Vagina (tissue), 2 donors: ENCODE data around the gene TVP23C. TPM values are rescaled to one million over a fixed set of nuclear protein-coding genes. Genes with fewer than 3 reads are reported as not detected.

ENCODE experiments used
- DNase-seq, 2 donors: peaks; one replicate each; pipeline ENCODE4 v3.0.0-alpha.2; 2017; ENCODE audit errors: extremely low spot score in 2 of 2
- H3K27ac ChIP-seq: fragments of 200-600 bp; sonication (generic); one replicate; pipeline ENCODE4 v1.5.1; 2019
- H3K27me3 ChIP-seq: fragments of 200-600 bp; sonication (generic); one replicate; pipeline ENCODE4 v1.5.1; 2019
- H3K36me3 ChIP-seq, 2 donors: fragments of 200-600 bp; sonication (generic); one replicate each; pipeline ENCODE4 v1.5.1; 2017 to 2019
- H3K4me1 ChIP-seq: fragments of 200-600 bp; sonication (generic); one replicate; pipeline ENCODE4 v1.5.1; 2019
- H3K4me3 ChIP-seq, 2 donors: fragments of 200-600 bp; sonication (generic); 1 replicate in 1 of 2; 2 replicates in 1 of 2; pipeline ENCODE4 v1.5.1; 2016 to 2019
- H3K9me3 ChIP-seq: fragments of 200-600 bp; sonication (generic); one replicate; pipeline ENCODE4 v1.5.1; 2019
- POLR2A ChIP-seq, 2 donors: fragments of 450-650 bp; IDR thresholded peaks; one replicate each; pipeline ENCODE4 v1.6.1; 2017; ENCODE audit warnings: antibody characterized with exemption in 2 of 2, mild to moderate bottlenecking in 2 of 2, moderate library complexity in 2 of 2
- POLR2AphosphoS5 ChIP-seq, 2 donors: sonication (generic); formaldehyde crosslinking; IDR thresholded peaks; one replicate each; pipeline ENCODE4 v1.9.0; 2017; ENCODE audit warnings: antibody characterized with exemption in 2 of 2, mild to moderate bottlenecking in 2 of 2, low read depth in 1 of 2; ENCODE audit not compliant: insufficient read depth in 1 of 2
- intact Hi-C: fragments of 100-400 bp; cut with DNase I; formaldehyde crosslinking; loops from one replicate; pipeline ENCODE4 v1.15.1; 2023
- total RNA-seq: library from RNA; depleted of rRNA; stranded (reverse); fragments of >200 nt; gene quantifications from one replicate; pipeline ENCODE4 v1.2.3, GENCODE V29; 2016
- TF ChIP-seq, protein P1 (sequence below), 3 experiments: fragments of 450-650 bp in 2 of 3; fragments of 200-600 bp in 1 of 3; sonication (generic) in 1 of 3; IDR thresholded peaks; one replicate each; pipeline ENCODE4 v1.5.1; 2017 to 2019; ENCODE audit warnings: antibody characterized with exemption in 3 of 3, mild to moderate bottlenecking in 2 of 3, moderate library complexity in 2 of 3

The TVP23C gene
- total RNA-seq, 1 donor from 2014 or later: 30.2 TPM

GRCh38 chr17:15478845-15479244, 84.4 kb downstream of the TVP23C start:
- H3K9me3 ChIP-seq: no peaks in the 10 kb centered on the region
- no peaks in the 10 kb centered on the region for H3K27me3 ChIP-seq
- peaks cover 11% of the 10 kb centered on the region for H3K4me1 ChIP-seq
- H3K4me3 ChIP-seq: no peak overlapping the region
- intact Hi-C loops: no loop called here
- no peaks in the 10 kb centered on the region for H3K36me3 ChIP-seq
- TF ChIP-seq POLR2AphosphoS5 (IDR thresholded peaks at IDR 0.05; ENCODE audit: insufficient read depth in 1 of 2, low read depth in 1 of 2) (no peak), POLR2A (IDR thresholded peaks at IDR 0.05) (no peak)
- TF ChIP-seq, protein P1, sequence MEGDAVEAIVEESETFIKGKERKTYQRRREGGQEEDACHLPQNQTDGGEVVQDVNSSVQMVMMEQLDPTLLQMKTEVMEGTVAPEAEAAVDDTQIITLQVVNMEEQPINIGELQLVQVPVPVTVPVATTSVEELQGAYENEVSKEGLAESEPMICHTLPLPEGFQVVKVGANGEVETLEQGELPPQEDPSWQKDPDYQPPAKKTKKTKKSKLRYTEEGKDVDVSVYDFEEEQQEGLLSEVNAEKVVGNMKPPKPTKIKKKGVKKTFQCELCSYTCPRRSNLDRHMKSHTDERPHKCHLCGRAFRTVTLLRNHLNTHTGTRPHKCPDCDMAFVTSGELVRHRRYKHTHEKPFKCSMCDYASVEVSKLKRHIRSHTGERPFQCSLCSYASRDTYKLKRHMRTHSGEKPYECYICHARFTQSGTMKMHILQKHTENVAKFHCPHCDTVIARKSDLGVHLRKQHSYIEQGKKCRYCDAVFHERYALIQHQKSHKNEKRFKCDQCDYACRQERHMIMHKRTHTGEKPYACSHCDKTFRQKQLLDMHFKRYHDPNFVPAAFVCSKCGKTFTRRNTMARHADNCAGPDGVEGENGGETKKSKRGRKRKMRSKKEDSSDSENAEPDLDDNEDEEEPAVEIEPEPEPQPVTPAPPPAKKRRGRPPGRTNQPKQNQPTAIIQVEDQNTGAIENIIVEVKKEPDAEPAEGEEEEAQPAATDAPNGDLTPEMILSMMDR (IDR thresholded peaks at IDR 0.05): no peak
- no peak overlapping the region for H3K27ac ChIP-seq
- no peak for DNase-seq

- H3K4me3 ChIP-seq: no peak overlapping the region
These were observed 87.5 kb downstream of the TVP23C start for GRCh38 chr17:15475631-15476354.

DNA sequence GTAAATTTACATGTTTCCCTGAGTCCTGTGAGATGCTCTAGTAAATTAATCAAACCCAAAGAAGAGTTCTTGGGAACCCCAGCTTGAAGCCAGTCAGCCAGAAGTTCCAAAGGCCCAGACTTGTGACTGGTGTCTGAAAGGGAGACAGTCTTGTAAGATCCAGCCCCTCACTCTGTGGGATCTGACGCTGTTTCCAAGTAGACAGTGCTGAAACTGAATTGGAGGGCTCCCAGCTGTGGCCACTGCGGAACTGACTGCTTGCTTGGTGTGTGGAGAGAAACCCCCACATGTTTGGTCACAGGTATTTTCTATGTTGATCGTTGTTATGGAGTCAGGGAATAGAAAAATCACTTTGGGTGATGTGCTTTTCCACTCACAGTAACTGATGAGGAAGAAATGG, 90.4 kb downstream of the TVP23C start:
- Histone ChIP-seq H3K4me3 (no peak overlapping the region), H3K27me3 (no peaks in the 10 kb centered on the region), H3K4me1 (no peaks in the 10 kb centered on the region), H3K27ac (no peak overlapping the region), H3K9me3 (no peaks in the 10 kb centered on the region), H3K36me3 (no peaks in the 10 kb centered on the region)
- intact Hi-C loops: no loop called here
- DNase-seq: no peak
- TF ChIP-seq POLR2AphosphoS5 (IDR thresholded peaks at IDR 0.05; ENCODE audit: insufficient read depth in 1 of 2, low read depth in 1 of 2) (no peak), POLR2A (IDR thresholded peaks at IDR 0.05) (no peak)
- TF ChIP-seq, protein P1 (IDR thresholded peaks at IDR 0.05): no peak

More at GRCh38 chr17:15475631-15476354, 87.5 kb downstream of the TVP23C start:
- TF ChIP-seq POLR2AphosphoS5 (IDR thresholded peaks at IDR 0.05; ENCODE audit: insufficient read depth in 1 of 2, low read depth in 1 of 2) (peak; percentile 32 to 58), POLR2A (IDR thresholded peaks at IDR 0.05) (no peak)
- Histone ChIP-seq H3K36me3 (no peaks in the 10 kb centered on the region), H3K4me1 (peaks cover 11% of the 10 kb centered on the region), H3K9me3 (no peaks in the 10 kb centered on the region), H3K27me3 (no peaks in the 10 kb centered on the region), H3K27ac (peak overlapping the region; percentile 50)
- intact Hi-C loops: no loop called here
- no peak for DNase-seq

GRCh38 chr17:15470536-15470935, 92.7 kb downstream of the TVP23C start:
- Histone ChIP-seq H3K36me3 (no peaks in the 10 kb centered on the region), H3K27me3 (no peaks in the 10 kb centered on the region), H3K27ac (no peak overlapping the region), H3K4me1 (no peaks in the 10 kb centered on the region), H3K4me3 (no peak overlapping the region), H3K9me3 (no peaks in the 10 kb centered on the region)
- intact Hi-C loops: no loop called here
- TF ChIP-seq, protein P1 (IDR thresholded peaks at IDR 0.05): no peak
- TF ChIP-seq POLR2A (IDR thresholded peaks at IDR 0.05) (no peak), POLR2AphosphoS5 (IDR thresholded peaks at IDR 0.05; ENCODE audit: insufficient read depth in 1 of 2, low read depth in 1 of 2) (no peak)
- DNase-seq: no peak

- Histone ChIP-seq H3K9me3 (no peaks in the 10 kb centered on the region), H3K27me3 (no peaks in the 10 kb centered on the region), H3K36me3 (no peaks in the 10 kb centered on the region), H3K4me1 (no peaks in the 10 kb centered on the region), H3K4me3 (no peak overlapping the region), H3K27ac (no peak overlapping the region)
- TF ChIP-seq POLR2A (IDR thresholded peaks at IDR 0.05) (no peak), POLR2AphosphoS5 (IDR thresholded peaks at IDR 0.05; ENCODE audit: insufficient read depth in 1 of 2, low read depth in 1 of 2) (no peak)
- TF ChIP-seq, protein P1 (IDR thresholded peaks at IDR 0.05): no peak
- intact Hi-C loops: no loop called here
- no peak for DNase-seq
These were observed 94.0 kb downstream of the TVP23C start for GRCh38 chr17:15469260-15469659.
